ENCODE measurements around the gene IZUMO4. TPM values are rescaled to one million over a fixed set of nuclear protein-coding genes. Genes with fewer than 3 reads are reported as not detected.

Gene IZUMO4
- total RNA-seq, 1 experiment from 2014 or later: 1.5 TPM

GRCh38 chr19:2132191-2132590 lies 35.5 kb downstream of the IZUMO4 start:
- intact Hi-C loops (cut with micrococcal nuclease; ENCODE audit: unreplicated experiment): no loop called here

GRCh38 chr19:2132731-2133490 lies 36.2 kb downstream of the IZUMO4 start:
- H3K4me1 ChIP-seq (replicated peaks; ENCODE audit: insufficient read depth): no peaks in the 10 kb centered on the region
- no peak overlapping the region for H3K27ac ChIP-seq
- DNase-seq: no peak
- no peaks in the 10 kb centered on the region for H4K20me1 ChIP-seq (ENCODE audit: insufficient read depth)
- no peak overlapping the region for H3K4me3 ChIP-seq
- ChIA-PET POLR2A (ENCODE audit: unreplicated experiment) (no interaction called here), CTCF (no interaction called here)
- no peaks in the 10 kb centered on the region for H3K27me3 ChIP-seq (ENCODE audit: insufficient read depth, low read depth)
- no peaks in the 10 kb centered on the region for H3K9me2 ChIP-seq (ENCODE audit: insufficient read depth)
- no peak overlapping the region for H3K4me2 ChIP-seq
- H3F3A ChIP-seq (ENCODE audit: insufficient read depth, low read depth): no peaks in the 10 kb centered on the region
- no TSS peak for BruUV-seq (replicated peaks)
- intact Hi-C loops (cut with micrococcal nuclease; ENCODE audit: unreplicated experiment): no loop called here
- H2AFZ ChIP-seq: no peak overlapping the region
- H3K9me3 ChIP-seq (ENCODE audit: insufficient read depth, low read depth): no peaks in the 10 kb centered on the region
- H3K36me3 ChIP-seq (ENCODE audit: low read depth): no peaks in the 10 kb centered on the region
- TF ChIP-seq CTCF (conservative IDR thresholded peaks at IDR 0.05): no peak
- TF ChIP-seq EZH2 (IDR thresholded peaks at IDR 0.05; ENCODE audit: low read depth): no peak
- H3K79me2 ChIP-seq (ENCODE audit: low read depth): no peaks in the 10 kb centered on the region

More at GRCh38 chr19:2132191-2132590, 35.5 kb downstream of the IZUMO4 start:
- Histone ChIP-seq H2AFZ (no peak overlapping the region), H4K20me1 (ENCODE audit: insufficient read depth) (no peaks in the 10 kb centered on the region), H3K4me2 (no peak overlapping the region), H3K9me3 (ENCODE audit: insufficient read depth, low read depth) (no peaks in the 10 kb centered on the region), H3K4me1 (replicated peaks; ENCODE audit: insufficient read depth) (no peaks in the 10 kb centered on the region), H3K79me2 (ENCODE audit: low read depth) (no peaks in the 10 kb centered on the region), H3K36me3 (ENCODE audit: low read depth) (no peaks in the 10 kb centered on the region), H3K9me2 (ENCODE audit: insufficient read depth) (no peaks in the 10 kb centered on the region), H3K27me3 (ENCODE audit: insufficient read depth, low read depth) (no peaks in the 10 kb centered on the region), H3K27ac (no peak overlapping the region), H3K4me3 (no peak overlapping the region), H3F3A (ENCODE audit: insufficient read depth, low read depth) (no peaks in the 10 kb centered on the region)
- TF ChIP-seq EZH2 (IDR thresholded peaks at IDR 0.05; ENCODE audit: low read depth) (no peak), CTCF (conservative IDR thresholded peaks at IDR 0.05) (no peak)
- DNase-seq: no peak
- POLR2A ChIA-PET (ENCODE audit: unreplicated experiment): no interaction called here
- BruUV-seq (replicated peaks): no TSS peak
- CTCF ChIA-PET: no interaction called here

DNA sequence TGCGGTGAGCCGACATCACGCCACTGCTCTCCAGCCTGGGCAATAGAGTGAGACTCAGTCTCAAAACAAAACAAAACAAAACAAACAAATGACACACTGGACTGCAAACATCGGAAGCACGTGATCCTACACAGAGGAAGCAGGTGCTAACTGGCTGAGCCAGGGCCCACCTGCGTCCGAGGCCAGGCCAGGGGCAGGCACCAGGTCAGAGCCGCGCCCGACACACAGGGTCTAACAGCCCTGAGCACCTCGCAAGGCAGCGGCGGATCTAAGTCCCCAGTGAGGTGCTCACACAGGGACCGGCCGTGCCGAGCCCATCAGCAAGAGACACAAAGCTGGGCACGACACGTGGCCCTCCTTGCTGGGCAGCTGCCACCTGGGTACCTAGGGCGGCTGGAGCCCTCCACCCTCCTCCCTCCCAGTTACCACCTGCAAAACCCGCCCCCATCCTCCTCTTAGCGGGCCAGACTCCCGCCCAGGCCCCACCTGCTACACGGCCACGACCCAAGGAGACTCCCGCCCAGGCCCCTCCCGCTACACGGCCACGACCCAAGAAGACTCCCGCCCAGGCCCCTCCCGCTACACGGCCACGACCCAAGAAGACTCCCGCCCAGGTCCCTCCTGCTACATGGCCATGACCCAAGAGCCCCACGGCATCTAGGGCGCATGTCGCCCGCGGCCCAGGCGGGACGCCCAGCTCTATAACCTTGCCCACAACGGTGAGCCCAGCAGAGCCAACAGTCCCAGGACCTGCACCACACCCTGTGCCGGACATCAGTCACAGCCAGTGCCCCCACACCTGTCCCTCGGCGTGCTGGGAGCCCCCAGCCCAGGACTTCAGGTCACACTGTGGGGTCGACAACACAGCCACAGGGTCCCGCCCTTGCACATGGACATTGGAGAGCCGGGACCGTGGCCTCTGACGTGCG lies 39.0 kb downstream of the IZUMO4 start:
- CTCF ChIA-PET: no interaction called here
- peaks cover 13% of the 10 kb centered on the region for H4K20me1 ChIP-seq (ENCODE audit: insufficient read depth)
- POLR2A ChIA-PET (ENCODE audit: unreplicated experiment): no interaction called here
- H3K4me2 ChIP-seq: no peak overlapping the region
- intact Hi-C loops (cut with micrococcal nuclease; ENCODE audit: unreplicated experiment): no loop called here
- H3K9me2 ChIP-seq (ENCODE audit: insufficient read depth): no peaks in the 10 kb centered on the region
- H3K9me3 ChIP-seq (ENCODE audit: insufficient read depth, low read depth): no peaks in the 10 kb centered on the region
- no peak overlapping the region for H3K4me3 ChIP-seq
- no peaks in the 10 kb centered on the region for H3K36me3 ChIP-seq (ENCODE audit: low read depth)
- peaks cover 8% of the 10 kb centered on the region for H3K79me2 ChIP-seq (ENCODE audit: low read depth)
- DNase-seq: no peak
- no peak overlapping the region for H2AFZ ChIP-seq
- H3K4me1 ChIP-seq (replicated peaks; ENCODE audit: insufficient read depth): no peaks in the 10 kb centered on the region
- H3K27me3 ChIP-seq (ENCODE audit: insufficient read depth, low read depth): no peaks in the 10 kb centered on the region
- BruUV-seq (replicated peaks): no TSS peak
- TF ChIP-seq CTCF (conservative IDR thresholded peaks at IDR 0.05) (no peak), EZH2 (IDR thresholded peaks at IDR 0.05; ENCODE audit: low read depth) (no peak)
- no peak overlapping the region for H3K27ac ChIP-seq
- H3F3A ChIP-seq (ENCODE audit: insufficient read depth, low read depth): no peaks in the 10 kb centered on the region

Data from PC-9 (cell line).